HPDE6-E6E7 (cell line): ENCODE data around the gene HSBP1L1.

Experiments used
- DNase-seq: peaks from one replicate; pipeline ENCODE4 v3.0.0; 2011; ENCODE audit warnings: missing footprints; ENCODE audit errors: extremely low spot score

HSBP1L1 gene

DNA sequence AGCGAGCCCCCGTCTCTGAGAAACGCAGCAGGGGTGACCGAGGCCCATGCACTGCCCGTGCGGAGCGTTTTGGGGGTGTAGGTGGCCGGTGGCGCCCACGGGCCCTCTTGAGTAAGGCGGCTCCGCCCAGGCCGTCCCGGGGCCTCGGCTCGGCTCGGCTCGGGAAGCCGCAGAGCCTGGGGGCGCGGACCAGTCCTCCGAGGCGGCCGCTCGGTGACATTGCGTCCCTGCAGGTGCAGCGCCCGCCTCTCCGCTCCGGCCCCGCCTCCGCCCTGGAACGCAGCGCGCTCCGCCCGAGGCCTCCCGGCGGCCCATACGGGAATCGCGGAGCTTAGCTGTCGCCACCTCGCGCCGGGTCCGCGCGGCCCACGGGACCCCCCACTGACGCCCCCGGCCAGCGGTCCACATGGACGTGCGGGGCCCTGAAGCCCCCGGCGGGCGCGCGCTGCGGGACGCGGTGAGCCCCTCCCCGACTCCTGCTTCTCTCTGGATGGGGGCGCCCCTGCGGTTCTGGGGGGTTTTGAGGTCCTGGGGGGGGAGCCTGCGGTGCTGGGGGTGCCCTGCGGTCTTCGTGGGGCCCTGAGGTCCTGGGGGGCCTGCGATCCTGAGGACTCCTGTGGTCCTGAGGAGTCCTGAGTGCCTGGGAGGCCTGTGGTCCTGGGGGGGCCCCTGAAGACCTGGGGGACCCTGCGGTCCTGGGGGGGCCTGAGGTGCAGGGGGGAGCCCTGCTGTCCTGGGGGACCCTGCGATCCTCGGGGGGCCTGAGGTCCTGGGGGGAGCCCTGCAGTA, at the start of gene HSBP1L1:
TSS of gene HSBP1L1 (plus strand) at position 314 of the 789 bp plus-strand sequence. CDS start at position 407, 93 bp downstream.
- DNase-seq = peak; percentile 58

DNA sequence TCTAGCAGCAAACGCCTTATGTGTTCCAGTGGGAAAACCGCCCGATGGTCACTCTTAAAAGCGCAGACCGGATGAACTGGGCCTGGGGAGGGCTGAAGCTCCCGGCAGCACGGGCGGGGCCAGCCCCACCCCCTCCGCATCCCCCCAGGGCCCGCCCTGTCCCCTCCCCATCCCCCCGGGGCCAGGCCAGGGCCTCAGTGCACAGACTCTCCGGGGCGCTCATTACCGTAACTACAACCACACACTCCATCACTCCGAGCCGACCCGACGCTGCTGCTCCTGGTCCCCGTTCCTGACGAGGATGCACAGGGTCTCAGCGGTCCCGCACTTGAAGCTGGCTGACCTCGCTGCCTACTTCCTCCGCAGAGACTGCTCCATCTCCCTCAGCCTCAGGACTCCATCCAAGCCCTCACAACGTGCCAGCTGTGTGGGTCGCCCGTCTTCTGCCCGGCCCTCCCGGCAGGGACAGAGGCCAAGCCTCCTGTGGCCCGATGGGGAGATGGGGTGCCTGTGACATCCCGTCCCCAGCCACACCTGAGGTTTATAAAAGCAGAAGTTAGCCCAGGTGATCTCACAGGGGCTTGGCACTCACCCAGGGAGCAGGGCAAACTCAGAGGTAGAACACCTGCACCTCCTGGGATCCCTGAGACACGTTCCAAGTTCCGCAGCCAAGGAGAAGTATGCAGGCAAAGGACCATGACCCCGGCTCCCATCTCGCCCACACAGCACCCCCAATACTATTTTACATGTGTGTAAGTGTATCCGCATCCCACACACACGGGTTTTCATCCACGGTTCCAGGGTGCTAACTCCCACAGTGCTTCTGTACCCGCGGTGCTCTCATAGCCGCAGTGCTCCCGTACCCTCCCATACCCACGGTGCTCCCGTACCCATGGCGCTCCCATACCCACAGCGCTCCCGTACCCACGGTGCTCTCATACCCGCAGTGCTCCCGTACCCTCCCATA, 49.0 kb upstream of the HSBP1L1 start:
- DNase-seq = no peak

DNA sequence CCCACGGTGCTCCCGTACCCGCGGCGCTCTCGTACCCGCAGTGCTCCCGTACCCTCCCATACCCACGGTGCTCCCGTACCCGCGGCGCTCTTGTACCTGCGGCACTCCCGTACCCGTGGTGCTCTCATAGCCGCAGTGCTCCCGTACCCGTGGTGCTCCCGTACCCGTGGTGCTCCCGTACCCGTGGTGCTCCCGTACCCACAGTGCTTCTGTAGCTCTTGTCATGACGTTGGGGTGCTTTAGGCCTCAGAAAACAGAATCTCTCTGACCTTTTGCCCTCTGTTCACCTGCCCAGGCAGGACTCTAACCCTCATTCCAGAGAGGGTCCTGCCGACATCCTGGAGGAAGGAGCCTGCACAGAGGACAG, 48.3 kb upstream of the HSBP1L1 start:
- no peak for DNase-seq

DNA sequence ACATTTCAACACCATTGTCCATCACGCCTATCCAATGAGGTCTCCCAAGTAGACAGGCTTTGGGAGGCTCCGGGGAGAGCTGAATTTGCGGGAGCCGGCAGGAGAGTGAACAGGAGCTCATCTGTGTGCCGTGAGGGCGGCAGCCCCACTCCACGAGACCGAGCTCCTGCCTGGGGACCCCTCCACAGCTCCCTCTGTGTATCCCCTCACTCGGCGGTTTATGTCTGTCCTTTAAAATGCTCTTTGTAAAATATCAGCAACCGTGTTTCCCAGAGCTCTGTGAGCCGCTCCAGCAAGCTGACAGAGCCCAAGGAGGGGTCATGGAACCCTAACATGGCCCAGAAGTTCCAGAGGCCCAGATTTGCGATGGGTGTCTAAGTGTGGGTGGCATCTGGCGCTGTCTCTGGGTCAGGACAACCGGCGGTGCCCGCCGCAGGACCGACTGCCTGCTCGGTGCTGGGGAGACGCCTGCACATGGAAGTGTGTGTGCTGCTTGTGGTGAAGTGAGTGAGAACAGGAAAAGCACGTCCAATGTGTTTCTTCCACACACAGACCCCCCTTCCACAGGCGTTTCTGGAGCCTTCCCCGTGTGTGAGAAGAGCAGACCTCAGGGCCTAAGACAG, 47.8 kb upstream of the HSBP1L1 start:
- no peak for DNase-seq

DNA sequence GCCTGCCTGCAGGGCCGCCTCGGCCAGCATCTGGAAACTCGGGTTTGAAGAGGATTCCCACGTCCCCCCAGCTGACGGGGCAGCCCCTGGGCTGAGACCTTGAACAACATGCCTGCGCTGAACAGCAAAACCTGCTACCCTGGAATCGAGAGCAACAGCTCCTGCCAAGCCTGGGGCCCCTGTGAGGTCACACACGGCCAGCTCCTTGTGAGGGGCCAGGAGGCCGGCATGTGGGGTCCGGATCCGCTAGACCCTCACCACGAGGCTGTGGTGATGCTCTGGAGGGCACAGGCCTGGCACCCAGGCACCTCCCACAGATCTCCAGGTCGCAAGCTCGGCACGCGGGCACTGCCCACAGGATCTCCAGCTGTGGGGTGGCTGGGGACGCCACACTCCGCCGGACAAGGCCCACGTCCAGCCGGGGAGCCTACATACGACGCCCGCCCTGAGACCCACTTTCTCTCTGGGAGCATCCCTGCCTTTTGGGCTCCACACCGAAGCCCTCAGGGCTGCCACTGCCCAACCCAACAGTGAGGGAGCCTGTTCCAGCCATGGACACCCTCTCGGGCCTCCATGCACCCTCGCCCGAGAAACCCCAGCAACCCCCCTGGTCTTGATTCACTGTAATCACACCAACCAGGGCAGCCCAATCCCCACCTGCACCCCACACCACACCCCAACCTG, 47.1 kb upstream of the HSBP1L1 start:
- DNase-seq = no peak

DNA sequence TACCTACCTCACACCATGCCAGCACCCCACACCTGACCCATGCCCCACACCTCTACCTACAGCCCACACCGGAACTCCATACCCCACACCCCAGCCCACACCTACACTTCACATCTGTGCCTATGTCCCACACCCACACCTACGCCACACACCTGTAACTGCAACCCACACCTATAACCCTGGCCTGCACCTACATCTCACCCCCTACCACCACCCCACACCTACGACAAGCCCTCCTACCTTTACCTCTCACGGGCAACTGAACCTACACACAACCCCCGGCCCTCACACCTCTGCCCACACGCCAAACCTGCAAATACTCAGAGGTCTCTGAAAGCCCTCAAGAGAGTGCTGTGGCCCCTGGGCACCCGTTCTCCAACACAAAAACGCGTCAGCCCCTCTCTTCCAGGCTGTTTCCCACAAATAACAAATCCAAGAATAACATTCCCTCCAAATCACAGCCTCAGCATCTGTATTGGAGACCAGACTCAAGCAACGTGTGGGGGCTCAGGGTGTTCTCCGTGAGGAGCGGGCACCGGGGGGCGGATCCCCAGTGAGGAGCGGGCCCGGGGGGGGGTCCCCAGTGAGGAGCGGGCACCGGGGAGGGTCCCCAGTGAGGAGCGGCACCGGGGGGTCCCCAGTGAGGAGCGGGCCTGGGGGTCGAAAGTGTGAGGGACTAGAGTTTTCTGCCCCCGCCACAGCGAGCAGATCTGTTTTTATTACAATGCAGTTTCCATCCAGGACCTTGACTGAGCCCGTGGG, 46.4 kb upstream of the HSBP1L1 start:
- no peak for DNase-seq

DNA sequence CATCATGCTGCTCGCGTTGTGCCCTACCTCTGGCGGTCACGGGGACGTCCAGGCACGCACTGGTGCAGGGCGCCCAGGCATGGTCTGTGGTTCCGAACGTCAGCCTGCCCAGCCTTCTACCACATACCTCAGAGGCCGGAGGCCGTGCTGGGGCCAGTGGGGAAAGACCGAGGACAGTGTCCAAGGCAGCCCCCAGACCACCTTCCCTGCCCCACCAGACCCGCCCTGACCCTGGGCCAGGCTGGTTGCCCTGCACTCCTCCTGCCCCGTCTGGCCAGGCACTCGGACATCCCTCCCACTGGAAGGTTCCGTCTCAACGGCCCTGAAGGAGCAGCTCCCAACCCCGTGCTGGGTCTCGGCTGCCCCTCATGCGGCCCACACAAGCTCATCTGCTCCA, 45.8 kb upstream of the HSBP1L1 start:
- DNase-seq = no peak

DNA sequence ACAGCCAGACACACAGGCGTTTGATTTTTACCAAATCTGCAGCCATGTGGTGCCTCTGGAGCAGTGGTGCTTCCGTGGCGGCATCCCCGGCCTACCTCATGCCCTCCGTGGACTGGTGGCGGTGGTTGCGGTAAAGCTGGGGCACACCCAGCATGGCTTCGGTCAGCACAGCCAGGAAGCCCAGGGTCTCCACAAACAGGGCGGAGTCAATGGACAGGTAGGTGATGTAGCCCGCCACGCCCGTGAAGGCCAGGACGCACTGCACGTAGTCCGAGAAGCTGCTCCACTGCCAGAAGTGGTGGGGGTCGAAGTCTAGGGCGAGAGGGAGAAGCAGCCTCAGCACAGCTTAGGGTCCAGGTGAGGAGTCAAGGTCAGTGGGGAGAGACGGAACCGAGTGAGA, 45.4 kb upstream of the HSBP1L1 start:
- DNase-seq = no peak

DNA sequence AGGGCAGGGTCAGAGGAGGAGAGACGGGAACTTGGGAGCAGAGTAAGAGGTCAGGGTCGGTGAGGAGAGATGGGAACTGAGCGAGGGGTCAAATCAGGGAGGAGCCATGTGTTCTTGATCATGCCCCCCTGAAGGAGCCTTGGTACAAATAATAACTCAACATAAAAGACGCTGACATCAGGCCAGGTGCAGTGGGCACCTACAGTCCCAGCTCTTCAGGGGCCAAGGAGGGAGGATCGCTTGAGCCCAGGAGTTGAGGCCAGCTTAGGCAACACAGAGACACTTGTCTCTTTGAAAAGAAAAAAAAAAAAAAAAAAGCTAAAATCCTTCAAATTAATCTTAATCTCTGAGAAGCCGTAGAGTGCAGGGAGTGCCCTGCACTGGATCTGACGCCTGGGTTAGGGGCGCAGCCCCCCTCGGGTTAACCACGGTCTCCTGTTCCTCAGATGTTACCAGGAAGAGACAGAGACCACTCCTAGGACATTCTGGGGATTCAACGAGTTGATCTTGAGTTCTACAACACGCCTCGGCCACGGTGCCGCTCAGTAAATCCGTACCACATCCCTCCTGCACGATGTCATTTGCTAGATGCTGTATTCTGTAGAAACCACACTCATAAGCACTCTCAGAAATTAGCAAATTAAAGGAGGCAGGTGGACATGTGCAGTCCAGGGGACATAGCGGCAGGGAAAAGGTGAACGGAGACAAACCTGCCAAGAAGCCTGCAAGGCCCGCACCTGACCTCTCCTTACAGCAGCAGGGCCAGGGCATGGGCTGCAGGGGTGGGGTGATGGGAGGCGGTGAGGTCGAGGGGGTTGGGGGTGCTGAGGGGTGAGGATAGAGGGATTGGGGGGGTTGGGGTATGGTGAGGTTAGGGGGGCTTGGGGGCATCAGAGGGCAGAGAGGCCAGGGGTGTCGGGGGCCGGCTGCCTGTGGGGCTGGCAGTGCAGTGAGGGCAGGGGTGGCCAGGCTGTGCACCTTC, 42.2 kb upstream of the HSBP1L1 start:
- DNase-seq = no peak

DNA sequence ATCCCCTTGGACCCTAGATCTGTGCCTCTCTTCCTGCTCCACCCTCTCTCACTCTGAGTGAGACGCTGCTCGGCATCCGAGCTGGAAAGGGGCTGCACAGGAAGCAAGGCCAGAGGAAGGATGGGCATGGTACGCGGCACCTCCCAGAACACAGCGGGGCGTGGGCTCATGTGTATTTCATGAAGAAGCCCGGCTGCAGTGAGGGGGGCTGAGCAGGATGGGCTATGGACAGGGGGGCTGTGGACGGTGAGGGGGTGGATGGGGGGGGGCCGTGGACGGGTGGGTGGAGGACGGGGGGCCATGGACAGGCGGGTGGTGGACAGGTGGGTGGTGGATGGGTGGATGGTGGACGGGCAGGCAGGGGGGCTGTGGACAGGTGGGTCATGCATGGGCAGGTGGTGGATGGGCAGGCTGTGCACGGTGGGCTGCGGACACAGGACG, 41.5 kb upstream of the HSBP1L1 start:
- no peak for DNase-seq

DNA sequence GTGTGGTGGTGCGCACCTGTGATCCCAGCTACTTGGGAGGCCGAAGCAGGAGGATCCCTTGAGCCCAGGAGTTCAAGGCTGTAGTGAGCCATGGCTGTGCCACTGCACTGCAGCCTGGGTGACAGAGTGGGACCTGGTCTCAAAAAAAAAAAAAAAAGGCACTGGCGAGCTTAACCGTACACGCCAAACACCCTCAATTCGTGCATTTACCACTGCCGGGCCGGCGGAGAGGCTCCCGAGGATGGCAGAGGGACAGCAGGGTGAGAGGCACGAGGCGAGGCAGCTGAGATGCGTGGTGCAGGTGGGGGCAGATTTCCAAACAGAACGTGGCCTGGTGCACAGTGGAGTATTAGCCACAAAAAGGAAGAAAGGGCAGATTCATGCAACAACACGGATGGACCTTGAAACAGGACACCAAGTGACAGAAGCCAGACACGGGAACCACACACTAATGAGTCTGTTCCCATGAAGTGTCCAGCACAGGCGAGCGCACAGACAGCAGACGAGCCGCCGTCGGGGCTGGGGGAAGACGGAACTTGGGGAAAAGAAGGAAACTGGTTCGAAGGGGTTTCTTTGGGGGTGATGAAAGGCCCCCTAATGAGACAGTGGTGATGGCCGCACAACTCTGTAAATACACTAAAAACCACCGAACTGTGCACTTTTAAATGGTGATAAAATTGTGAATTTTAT, 40.4 kb upstream of the HSBP1L1 start:
- no peak for DNase-seq

DNA sequence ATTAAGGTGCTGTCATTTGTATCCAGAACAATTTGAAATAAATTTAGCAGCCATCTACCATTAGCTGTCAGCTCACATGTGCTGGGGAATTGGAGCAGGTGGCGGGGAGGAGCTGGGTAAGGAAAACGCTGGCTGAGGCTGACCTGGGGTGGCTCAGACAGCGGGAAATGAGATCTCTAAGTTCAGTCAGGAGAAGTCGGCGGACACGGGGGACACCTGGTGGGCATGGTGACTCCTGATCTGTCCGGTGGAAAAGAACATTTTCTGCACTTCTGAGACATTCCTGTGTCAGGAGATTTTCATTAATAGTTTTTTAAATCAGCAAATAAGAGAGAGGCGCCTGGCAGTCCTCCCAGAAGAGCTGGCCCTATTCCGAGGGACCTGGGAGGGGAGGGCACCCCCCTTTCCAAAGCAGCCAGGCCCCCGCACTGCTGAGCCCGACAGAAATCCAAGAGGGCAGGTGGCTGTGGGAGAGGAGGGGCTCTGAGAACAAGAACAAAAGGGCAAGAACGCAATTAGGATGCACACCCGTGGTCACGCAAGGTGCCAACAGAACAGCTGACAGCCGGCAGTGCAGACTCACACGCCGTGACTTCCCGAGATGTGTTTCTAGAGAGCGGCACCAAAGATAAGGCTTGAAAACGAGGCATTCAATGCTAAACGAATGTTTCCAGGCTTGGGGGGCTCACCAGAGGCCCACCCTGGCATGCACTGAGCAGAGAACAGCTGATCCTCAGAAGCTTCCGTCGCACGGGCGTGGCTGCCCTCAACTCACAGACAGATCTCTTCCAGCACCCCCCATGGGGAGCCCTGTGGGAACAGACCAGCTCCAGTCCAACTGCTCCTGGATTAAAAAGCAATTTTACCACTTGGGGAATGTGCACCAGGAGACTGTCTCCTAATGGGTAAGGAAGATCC, 39.4 kb upstream of the HSBP1L1 start:
- no peak for DNase-seq

DNA sequence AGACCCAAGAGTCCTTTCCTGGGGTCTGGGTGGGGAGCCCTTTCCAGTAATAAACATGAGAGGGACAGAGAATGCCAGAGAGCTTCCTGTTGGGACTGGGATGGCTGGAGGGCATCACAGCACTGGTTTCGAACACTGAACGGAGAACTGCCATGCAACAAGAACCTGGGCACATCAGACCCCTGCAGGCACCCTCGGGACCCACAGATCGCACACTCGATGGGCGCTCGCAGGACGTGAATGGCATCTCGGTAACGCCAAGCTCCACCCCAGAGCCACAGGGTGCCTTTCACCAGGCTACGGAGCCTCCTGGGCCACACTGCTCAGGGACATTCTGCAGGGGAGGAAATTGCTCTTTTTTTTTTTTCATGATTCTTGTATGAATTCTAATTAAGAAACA, 38.1 kb upstream of the HSBP1L1 start:
- no peak for DNase-seq

DNA sequence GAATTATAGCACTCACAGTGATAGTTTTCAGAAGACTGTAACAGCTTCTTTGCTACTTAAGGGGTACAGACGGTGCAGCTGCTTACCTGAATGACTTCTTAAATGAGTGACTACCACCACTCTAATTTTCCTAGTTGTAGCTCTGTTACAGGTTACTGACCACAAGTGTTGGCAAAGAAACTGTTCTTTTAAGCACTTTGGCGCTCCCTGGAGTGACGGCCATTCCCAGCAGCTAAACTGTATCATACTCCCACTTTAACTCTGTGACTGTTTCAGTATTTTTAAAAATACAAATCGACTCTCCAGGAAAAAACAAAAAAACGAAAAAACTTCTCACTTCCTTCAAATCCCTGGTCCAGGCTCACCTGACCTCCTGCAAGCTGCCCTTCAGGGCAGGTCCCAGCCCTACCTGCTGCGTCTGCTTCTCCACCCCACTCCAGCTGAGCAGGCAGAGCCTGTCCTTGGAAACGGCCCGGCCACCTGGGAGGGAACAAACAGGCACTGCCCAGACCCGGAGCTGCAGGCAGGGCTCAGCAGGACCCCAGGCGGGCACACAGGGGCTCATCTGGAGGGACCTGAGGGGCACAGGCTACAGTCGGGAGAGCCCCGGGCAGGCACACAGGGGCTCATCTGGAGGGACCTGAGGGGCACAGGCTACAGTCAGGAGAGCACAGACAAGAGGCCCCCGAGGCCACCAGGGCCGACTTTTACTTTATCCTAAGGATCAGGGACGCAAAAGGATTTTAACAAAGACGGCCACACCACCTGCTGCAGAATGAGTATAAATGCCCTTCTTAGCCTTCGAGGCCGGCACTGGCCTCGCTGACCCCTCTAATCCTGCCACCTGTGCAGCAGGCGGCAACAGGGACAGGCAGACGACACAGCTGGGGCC, 37.5 kb upstream of the HSBP1L1 start:
- no peak for DNase-seq

DNA sequence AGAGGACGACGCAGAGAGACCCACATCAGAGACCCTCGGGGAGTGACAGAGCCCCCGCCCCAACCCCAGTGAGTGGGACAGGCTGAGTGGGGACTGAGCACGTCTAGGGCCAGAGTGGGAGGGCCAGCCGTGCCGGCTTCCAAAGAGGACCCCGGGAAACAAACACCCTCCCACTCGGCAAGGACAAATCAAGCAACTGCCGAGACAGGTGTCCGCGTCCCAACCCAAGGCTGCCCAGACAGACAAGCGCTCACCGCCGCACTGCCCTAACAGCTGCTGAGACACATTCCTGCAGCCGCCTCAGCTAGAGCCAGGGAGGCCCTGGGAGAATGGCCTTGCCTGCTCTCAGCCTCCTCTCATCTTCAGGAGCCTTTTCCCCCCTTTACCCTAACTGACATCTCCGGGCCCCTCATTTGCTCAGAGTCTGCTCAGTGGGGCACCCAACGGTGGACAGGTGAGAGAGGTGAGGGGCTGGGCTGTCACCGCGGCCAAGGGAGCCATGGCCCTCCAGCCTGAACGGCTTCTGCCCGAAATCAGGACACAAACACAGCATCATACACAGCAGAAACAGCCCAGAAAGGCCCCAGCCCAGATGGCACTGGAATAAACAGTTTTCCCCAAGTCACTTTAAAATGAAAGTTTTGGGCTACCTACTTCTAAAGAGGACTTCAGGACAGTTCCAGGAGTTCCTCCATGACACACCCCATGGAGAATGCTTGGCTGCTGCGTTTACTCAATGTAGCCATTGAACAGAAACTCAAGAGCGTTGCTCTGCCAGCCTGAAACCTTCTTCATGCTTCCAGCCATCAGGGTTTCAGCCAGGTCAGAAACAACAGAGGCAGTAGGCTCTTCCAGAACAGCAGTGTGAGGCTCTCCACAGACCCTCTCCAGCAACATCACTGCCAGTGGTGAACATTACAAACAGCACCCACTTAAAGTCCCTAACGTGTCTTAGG, 36.6 kb upstream of the HSBP1L1 start:
- no peak for DNase-seq

DNA sequence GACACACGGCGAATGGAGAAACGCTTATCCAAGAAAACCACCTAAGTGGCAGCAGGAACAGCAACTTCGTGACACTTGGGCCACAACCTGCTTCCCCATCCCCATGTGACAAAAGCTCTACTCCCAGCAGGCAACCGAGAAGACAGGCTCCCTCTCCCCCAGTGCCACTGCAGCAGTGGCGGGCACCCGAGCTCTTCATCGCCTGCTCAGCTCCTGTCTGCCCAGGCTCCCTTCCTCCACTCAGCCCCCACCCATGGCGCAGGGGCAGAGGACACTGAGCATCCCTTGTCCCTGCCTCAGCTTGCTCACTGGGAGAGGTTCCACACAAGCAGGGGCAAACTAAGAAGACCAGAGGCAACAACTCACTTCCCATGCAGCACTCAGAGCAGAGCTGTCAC, 35.9 kb upstream of the HSBP1L1 start:
- DNase-seq = no peak
